Measurements from ENCODE around the gene TNFSF11.

The TNFSF11 gene

GRCh38 chr13:42652642-42653415, 78.9 kb downstream of the TNFSF11 start:
- H3K79me2 ChIP-seq (ENCODE audit: control insufficient read depth, low read length), result no peaks in the 10 kb centered on the region
- no peaks in the 10 kb centered on the region for H3K9me3 ChIP-seq (ENCODE audit: control insufficient read depth, insufficient read depth, low read length)
- no peaks in the 10 kb centered on the region for H4K20me1 ChIP-seq (ENCODE audit: control insufficient read depth, insufficient read depth, low read depth, low read length)
- H3K27ac ChIP-seq (ENCODE audit: low read depth, low read length), result no peak overlapping the region
- H3K9me2 ChIP-seq (replicated peaks; ENCODE audit: control insufficient read depth, low read length), result no peaks in the 10 kb centered on the region
- H3K27me3 ChIP-seq (ENCODE audit: control insufficient read depth, low read length), result no peaks in the 10 kb centered on the region; the same call in 1 of the 2 replicates
- no peak overlapping the region for H3K4me2 ChIP-seq (ENCODE audit: low read length)
- H3F3A ChIP-seq (ENCODE audit: control insufficient read depth, insufficient read depth), result no peaks in the 10 kb centered on the region
- H3K36me3 ChIP-seq (ENCODE audit: control insufficient read depth, low read length), result no peaks in the 10 kb centered on the region
- H3K4me1 ChIP-seq (ENCODE audit: control insufficient read depth, low read length), result no peaks in the 10 kb centered on the region
- no peak for TF ChIP-seq CTCF (IDR thresholded peaks at IDR 0.05; ENCODE audit: low read depth, low read length, poor library complexity, severe bottlenecking)
- TF ChIP-seq EZH2phosphoT487 (IDR thresholded peaks at IDR 0.05; ENCODE audit: borderline replicate concordance, low read length), result no peak
- H3K4me3 ChIP-seq (ENCODE audit: low read length), result no peak overlapping the region

- TF ChIP-seq EZH2phosphoT487 (IDR thresholded peaks at IDR 0.05; ENCODE audit: borderline replicate concordance, low read length) (no peak), CTCF (IDR thresholded peaks at IDR 0.05; ENCODE audit: low read depth, low read length, poor library complexity, severe bottlenecking) (no peak)
- no peak overlapping the region for H3K27ac ChIP-seq (ENCODE audit: low read depth, low read length)
- no peaks in the 10 kb centered on the region for H3K79me2 ChIP-seq (ENCODE audit: control insufficient read depth, low read length)
- H3K4me3 ChIP-seq (ENCODE audit: low read length), result no peak overlapping the region
- H4K20me1 ChIP-seq (ENCODE audit: control insufficient read depth, insufficient read depth, low read depth, low read length), result no peaks in the 10 kb centered on the region
- no peak overlapping the region for H3K4me2 ChIP-seq (ENCODE audit: low read length)
- no peaks in the 10 kb centered on the region; the same call in 1 of the 2 replicates for H3K27me3 ChIP-seq (ENCODE audit: control insufficient read depth, low read length)
- H3K9me3 ChIP-seq (ENCODE audit: control insufficient read depth, insufficient read depth, low read length), result no peaks in the 10 kb centered on the region
- H3K9me2 ChIP-seq (replicated peaks; ENCODE audit: control insufficient read depth, low read length), result no peaks in the 10 kb centered on the region
- H3K36me3 ChIP-seq (ENCODE audit: control insufficient read depth, low read length), result no peaks in the 10 kb centered on the region
- no peaks in the 10 kb centered on the region for H3F3A ChIP-seq (ENCODE audit: control insufficient read depth, insufficient read depth)
- H3K4me1 ChIP-seq (ENCODE audit: control insufficient read depth, low read length), result no peaks in the 10 kb centered on the region
Measured at GRCh38 chr13:42653679-42654078, 79.7 kb downstream of the TNFSF11 start.

- Histone ChIP-seq H3K9me2 (replicated peaks; ENCODE audit: control insufficient read depth, low read length) (no peaks in the 10 kb centered on the region), H3K4me1 (ENCODE audit: control insufficient read depth, low read length) (no peaks in the 10 kb centered on the region), H3K9me3 (ENCODE audit: control insufficient read depth, insufficient read depth, low read length) (no peaks in the 10 kb centered on the region), H4K20me1 (ENCODE audit: control insufficient read depth, insufficient read depth, low read depth, low read length) (no peaks in the 10 kb centered on the region), H3K4me3 (ENCODE audit: low read length) (no peak overlapping the region), H3K4me2 (ENCODE audit: low read length) (no peak overlapping the region), H3K27ac (ENCODE audit: low read depth, low read length) (no peak overlapping the region), H3K36me3 (ENCODE audit: control insufficient read depth, low read length) (no peaks in the 10 kb centered on the region), H3K27me3 (ENCODE audit: control insufficient read depth, low read length) (no peaks in the 10 kb centered on the region; the same call in 1 of the 2 replicates), H3K79me2 (ENCODE audit: control insufficient read depth, low read length) (no peaks in the 10 kb centered on the region), H3F3A (ENCODE audit: control insufficient read depth, insufficient read depth) (no peaks in the 10 kb centered on the region)
- TF ChIP-seq CTCF (IDR thresholded peaks at IDR 0.05; ENCODE audit: low read depth, low read length, poor library complexity, severe bottlenecking) (no peak), EZH2phosphoT487 (IDR thresholded peaks at IDR 0.05; ENCODE audit: borderline replicate concordance, low read length) (no peak)
Measured at GRCh38 chr13:42654212-42654611, 80.3 kb downstream of the TNFSF11 start.

Data from DOHH2 (cell line).